Measurements from ENCODE around the gene CLECL1. TPM values are rescaled to one million over a fixed set of nuclear protein-coding genes. Genes with fewer than 3 reads are reported as not detected.
"Not testable (repeated sequence)": the region's sequence is repeated elsewhere in the genome, so short reads cannot be mapped to it uniquely, and the experiment has no call there.

The CLECL1 gene
- total RNA-seq, 1 donor from 2014 or later: not detected

DNA sequence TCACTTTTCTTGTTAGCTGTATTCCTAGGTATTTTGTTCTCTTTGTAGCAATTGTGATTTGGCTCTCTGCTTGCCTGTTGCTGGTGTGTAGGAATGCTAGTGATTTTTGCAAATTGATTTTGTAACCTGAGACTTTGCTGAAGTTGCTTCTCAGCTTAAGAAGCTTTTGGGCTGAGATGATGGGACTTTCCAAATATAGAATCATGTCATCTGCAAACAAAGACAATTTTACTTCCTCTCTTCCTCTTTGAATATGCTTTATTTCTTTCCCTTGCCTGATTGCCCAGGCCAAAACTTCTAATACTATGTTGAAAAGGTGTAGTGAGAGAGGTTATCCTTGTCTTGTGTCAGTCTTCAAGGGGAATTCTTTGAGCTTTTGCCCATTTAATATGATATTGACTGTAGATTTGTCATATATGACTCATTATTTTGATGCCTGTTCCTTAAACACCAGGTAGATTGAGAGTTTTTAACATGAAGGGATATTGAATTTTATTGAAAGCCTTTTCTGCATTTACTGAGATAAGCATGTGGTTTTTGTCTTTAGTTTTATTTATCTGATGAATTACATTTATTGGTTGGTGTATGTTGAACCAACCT lies 26.7 kb downstream of the CLECL1 start:
- no peak for DNase-seq (ENCODE audit: extremely low spot score in 2 of 2)
- Histone ChIP-seq H3K27me3 (no peaks in the 10 kb centered on the region), H3K36me3 (no peaks in the 10 kb centered on the region), H3K9me3 (peaks cover 4% of the 10 kb centered on the region), H3K27ac (no peak overlapping the region), H3K4me3 (no peak overlapping the region), H3K4me1 (no peaks in the 10 kb centered on the region)
- intact Hi-C loops (cut with DNase I): no loop called here
- TF ChIP-seq POLR2A (IDR thresholded peaks at IDR 0.05) (no peak), POLR2AphosphoS5 (IDR thresholded peaks at IDR 0.05; ENCODE audit: insufficient read depth in 1 of 2, low read depth in 1 of 2) (no peak)
- TF ChIP-seq, protein P1, sequence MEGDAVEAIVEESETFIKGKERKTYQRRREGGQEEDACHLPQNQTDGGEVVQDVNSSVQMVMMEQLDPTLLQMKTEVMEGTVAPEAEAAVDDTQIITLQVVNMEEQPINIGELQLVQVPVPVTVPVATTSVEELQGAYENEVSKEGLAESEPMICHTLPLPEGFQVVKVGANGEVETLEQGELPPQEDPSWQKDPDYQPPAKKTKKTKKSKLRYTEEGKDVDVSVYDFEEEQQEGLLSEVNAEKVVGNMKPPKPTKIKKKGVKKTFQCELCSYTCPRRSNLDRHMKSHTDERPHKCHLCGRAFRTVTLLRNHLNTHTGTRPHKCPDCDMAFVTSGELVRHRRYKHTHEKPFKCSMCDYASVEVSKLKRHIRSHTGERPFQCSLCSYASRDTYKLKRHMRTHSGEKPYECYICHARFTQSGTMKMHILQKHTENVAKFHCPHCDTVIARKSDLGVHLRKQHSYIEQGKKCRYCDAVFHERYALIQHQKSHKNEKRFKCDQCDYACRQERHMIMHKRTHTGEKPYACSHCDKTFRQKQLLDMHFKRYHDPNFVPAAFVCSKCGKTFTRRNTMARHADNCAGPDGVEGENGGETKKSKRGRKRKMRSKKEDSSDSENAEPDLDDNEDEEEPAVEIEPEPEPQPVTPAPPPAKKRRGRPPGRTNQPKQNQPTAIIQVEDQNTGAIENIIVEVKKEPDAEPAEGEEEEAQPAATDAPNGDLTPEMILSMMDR (IDR thresholded peaks at IDR 0.05): no peak

- DNase-seq (ENCODE audit: extremely low spot score in 2 of 2); intact Hi-C loops (cut with DNase I); H3K27ac ChIP-seq; H3K27me3 ChIP-seq; H3K9me3 ChIP-seq; H3K4me1 ChIP-seq; H3K36me3 ChIP-seq; H3K4me3 ChIP-seq: not testable (repeated sequence)
Measured at GRCh38 chr12:9704561-9704960, 28.3 kb downstream of the CLECL1 start.

GRCh38 chr12:9702255-9702654 lies 30.6 kb downstream of the CLECL1 start:
- H3K27me3 ChIP-seq: no peaks in the 10 kb centered on the region
- H3K27ac ChIP-seq: no peak overlapping the region

GRCh38 chr12:9701380-9702154 lies 31.3 kb downstream of the CLECL1 start:
- H3K27ac ChIP-seq: no peak overlapping the region
- H3K27me3 ChIP-seq: no peaks in the 10 kb centered on the region
- DNase-seq (ENCODE audit: extremely low spot score in 2 of 2): no peak
- no peak overlapping the region for H3K4me3 ChIP-seq
- H3K9me3 ChIP-seq: peaks cover 4% of the 10 kb centered on the region
- intact Hi-C loops (cut with DNase I): no loop called here
- no peaks in the 10 kb centered on the region for H3K36me3 ChIP-seq
- TF ChIP-seq, protein P1 (IDR thresholded peaks at IDR 0.05): no peak
- H3K4me1 ChIP-seq: peaks cover 9% of the 10 kb centered on the region

More at GRCh38 chr12:9702255-9702654, 30.6 kb downstream of the CLECL1 start:
- Histone ChIP-seq H3K4me3 (no peak overlapping the region), H3K9me3 (peaks cover 4% of the 10 kb centered on the region), H3K4me1 (peaks cover 9% of the 10 kb centered on the region), H3K36me3 (no peaks in the 10 kb centered on the region)
- intact Hi-C loops (cut with DNase I): no loop called here
- TF ChIP-seq POLR2AphosphoS5 (IDR thresholded peaks at IDR 0.05; ENCODE audit: insufficient read depth in 1 of 2, low read depth in 1 of 2): no peak
- TF ChIP-seq, protein P1 (IDR thresholded peaks at IDR 0.05): no peak
- no peak for DNase-seq (ENCODE audit: extremely low spot score in 2 of 2)

DNA sequence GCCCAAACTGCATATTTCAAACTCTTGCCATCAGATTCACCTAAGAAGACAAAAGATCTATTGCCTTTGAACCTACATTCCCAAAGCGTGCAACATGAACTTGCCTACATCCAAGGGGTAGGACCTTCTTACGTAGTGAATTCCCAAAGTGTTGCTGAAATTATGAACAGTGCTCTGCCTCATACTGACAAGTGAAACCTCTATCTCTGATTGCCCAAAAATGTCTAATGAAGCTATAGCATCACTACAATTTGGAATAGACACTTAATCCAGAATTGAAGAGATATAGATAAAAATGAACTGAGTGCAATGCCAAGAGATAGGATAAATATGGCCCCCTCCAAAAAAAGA lies 32.3 kb downstream of the CLECL1 start:
- no peaks in the 10 kb centered on the region for H3K27me3 ChIP-seq
- H3K4me3 ChIP-seq: no peak overlapping the region
- peaks cover 9% of the 10 kb centered on the region for H3K4me1 ChIP-seq
- no peak overlapping the region for H3K27ac ChIP-seq
- peaks cover 0 to 2% of the 10 kb centered on the region in 2 donors for H3K36me3 ChIP-seq
- H3K9me3 ChIP-seq: peaks cover 3% of the 10 kb centered on the region
- no peak for DNase-seq (ENCODE audit: extremely low spot score in 2 of 2)
- intact Hi-C loops (cut with DNase I): no loop called here
- TF ChIP-seq, protein P1 (IDR thresholded peaks at IDR 0.05): no peak
- no peak for TF ChIP-seq POLR2A (IDR thresholded peaks at IDR 0.05)

Data from vagina (tissue), 2 donors.